Keratinocyte (primary cell): ENCODE measurements around the gene CTNNA2.

ENCODE experiments used
- EZH2 ChIP-seq: IDR thresholded peaks from one replicate; pipeline ENCODE4 v1.6.1; 2012; ENCODE audit warnings: inconsistent platforms, mild to moderate bottlenecking, low read length, moderate library complexity
- TF ChIP-seq, protein P1 (sequence below), 3 experiments: IDR thresholded peaks in 1 of 3; conservative IDR thresholded peaks in 1 of 3; optimal IDR thresholded peaks in 1 of 3; 2 replicates in 2 of 3; 3 replicates in 1 of 3; pipeline versions ENCODE3 to v1.5.1; 2011; ENCODE audit warnings: low read length in 3 of 3, mild to moderate bottlenecking in 3 of 3, moderate library complexity in 2 of 3, control low read depth in 1 of 3, inconsistent platforms in 1 of 3; ENCODE audit not compliant: insufficient read depth in 2 of 3; ENCODE audit errors: extremely low read depth in 1 of 3

DNA sequence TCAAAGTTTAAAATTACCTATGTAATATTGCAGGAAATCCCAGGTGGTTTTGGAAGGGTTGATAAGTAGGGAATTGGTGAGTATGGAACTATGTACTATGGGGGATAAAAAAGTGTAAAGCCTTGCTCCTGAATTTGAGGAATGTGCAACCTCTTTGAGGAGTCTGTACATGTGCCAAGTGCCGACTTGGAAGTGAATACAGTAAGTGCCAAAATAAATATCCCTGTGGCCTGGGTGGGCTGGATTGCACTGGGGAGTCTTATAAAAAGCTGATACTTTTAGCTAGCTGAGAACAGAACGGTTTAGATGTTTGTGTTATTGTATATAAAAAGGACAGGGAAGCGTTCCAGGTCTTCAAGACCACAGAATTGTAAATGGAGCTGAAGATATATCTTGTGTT, 1108.8 kb downstream of the CTNNA2 start:
- TF ChIP-seq, protein P1, sequence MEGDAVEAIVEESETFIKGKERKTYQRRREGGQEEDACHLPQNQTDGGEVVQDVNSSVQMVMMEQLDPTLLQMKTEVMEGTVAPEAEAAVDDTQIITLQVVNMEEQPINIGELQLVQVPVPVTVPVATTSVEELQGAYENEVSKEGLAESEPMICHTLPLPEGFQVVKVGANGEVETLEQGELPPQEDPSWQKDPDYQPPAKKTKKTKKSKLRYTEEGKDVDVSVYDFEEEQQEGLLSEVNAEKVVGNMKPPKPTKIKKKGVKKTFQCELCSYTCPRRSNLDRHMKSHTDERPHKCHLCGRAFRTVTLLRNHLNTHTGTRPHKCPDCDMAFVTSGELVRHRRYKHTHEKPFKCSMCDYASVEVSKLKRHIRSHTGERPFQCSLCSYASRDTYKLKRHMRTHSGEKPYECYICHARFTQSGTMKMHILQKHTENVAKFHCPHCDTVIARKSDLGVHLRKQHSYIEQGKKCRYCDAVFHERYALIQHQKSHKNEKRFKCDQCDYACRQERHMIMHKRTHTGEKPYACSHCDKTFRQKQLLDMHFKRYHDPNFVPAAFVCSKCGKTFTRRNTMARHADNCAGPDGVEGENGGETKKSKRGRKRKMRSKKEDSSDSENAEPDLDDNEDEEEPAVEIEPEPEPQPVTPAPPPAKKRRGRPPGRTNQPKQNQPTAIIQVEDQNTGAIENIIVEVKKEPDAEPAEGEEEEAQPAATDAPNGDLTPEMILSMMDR (optimal IDR thresholded peaks at IDR 0.05 in 1 of 3, IDR thresholded peaks at IDR 0.05 in 1 of 3, conservative IDR thresholded peaks at IDR 0.05 in 1 of 3; ENCODE audit: extremely low read depth in 1 of 3, insufficient read depth in 2 of 3, low read length in 3 of 3), result no peak
- no peak for TF ChIP-seq EZH2
